H1 (cell line): ENCODE measurements around the gene LLGL2. TPM values are rescaled to one million over a fixed set of nuclear protein-coding genes. Genes with fewer than 3 reads are reported as not detected.

Source experiments
- CTCF ChIA-PET: fragments of 300-600 bp; sonication (Branson Sonifier 250); formaldehyde crosslinking; loops from one replicate; lab custom pipeline; 2021; ENCODE audit not compliant: partially characterized antibody; lab: Charles Lee
- POLR2A ChIA-PET: fragments of 300-600 bp; sonication (Branson Sonifier 250); formaldehyde crosslinking; loops from one replicate; lab custom pipeline; 2021; ENCODE audit warnings: inconsistent platforms; ENCODE audit not compliant: partially characterized antibody; lab: Charles Lee
- DNase-seq, 2 experiments: peaks; one replicate each; pipeline versions ENCODE4 v3.0.0 to v3.0.0-alpha.2; 2010 to 2022; ENCODE audit warnings: low spot score in 2 of 2, low read depth in 1 of 2, mixed read lengths in 1 of 2
- FAIRE-seq: peaks from 2 replicates; lab custom pipeline; 2011; peaks lifted over from hg19 to GRCh38; lab: Jason Lieb, UNC
- H2AFZ ChIP-seq: 2 replicates; pipeline ENCODE4 v1.8.1; 2012; ENCODE audit warnings: low read length, inconsistent platforms
- H2AK5ac ChIP-seq: 2 replicates; pipeline ENCODE4 v1.6.1; 2013; ENCODE audit warnings: low read depth, low read length
- H2BK120ac ChIP-seq: replicated peaks from 2 replicates; pipeline ENCODE3; 2013; ENCODE audit warnings: low read depth, low read length, inconsistent platforms
- H2BK12ac ChIP-seq: 2 replicates; pipeline ENCODE4 v1.6.1; 2013; ENCODE audit warnings: low read depth, low read length
- H2BK15ac ChIP-seq: 2 replicates; pipeline ENCODE4 v1.6.1; 2013; ENCODE audit warnings: low read length
- H2BK20ac ChIP-seq: 2 replicates; pipeline ENCODE4 v1.6.1; 2013; ENCODE audit warnings: low read length
- H2BK5ac ChIP-seq: 2 replicates; pipeline ENCODE4 v1.6.1; 2013; ENCODE audit warnings: low read depth, low read length
- H3K14ac ChIP-seq: 2 replicates; pipeline ENCODE4 v1.6.1; 2013; ENCODE audit warnings: inconsistent platforms; ENCODE audit not compliant: insufficient read length
- H3K18ac ChIP-seq: 2 replicates; pipeline ENCODE4 v1.6.1; 2013; ENCODE audit warnings: low read length; ENCODE audit errors: extremely low read depth
- H3K23ac ChIP-seq: 2 replicates; pipeline ENCODE4 v1.6.1; 2013; ENCODE audit warnings: inconsistent platforms; ENCODE audit not compliant: insufficient read length
- H3K23me2 ChIP-seq: 2 replicates; pipeline ENCODE4 v1.6.1; 2013; ENCODE audit warnings: low read depth, low read length
- H3K27ac ChIP-seq: 2 replicates; pipeline ENCODE4 v1.6.1; 2011; ENCODE audit warnings: low read depth, low read length, inconsistent platforms
- H3K27me3 ChIP-seq, 4 experiments: replicated peaks in 1 of 4; 1 replicate in 1 of 4; 2 replicates in 3 of 4; pipeline versions ENCODE4 v1.6.1 to v1.8.1; 2011 to 2013; ENCODE audit warnings: low read length in 3 of 4, mild to moderate bottlenecking in 3 of 4, inconsistent platforms in 2 of 4, mixed read lengths in 2 of 4, moderate library complexity in 1 of 4; ENCODE audit not compliant: control insufficient read depth in 3 of 4, insufficient read depth in 3 of 4; ENCODE audit errors: extremely low read depth in 1 of 4
- H3K36me3 ChIP-seq, 4 experiments: 2 replicates each; pipeline versions ENCODE4 v1.6.1 to v1.8.1; 2011 to 2013; ENCODE audit warnings: mild to moderate bottlenecking in 4 of 4, low read length in 3 of 4, moderate library complexity in 2 of 4, control low read depth in 1 of 4, inconsistent platforms in 1 of 4; ENCODE audit not compliant: insufficient read depth in 4 of 4, control insufficient read depth in 2 of 4
- H3K4ac ChIP-seq: replicated peaks from 2 replicates; pipeline ENCODE3; 2013; ENCODE audit warnings: low read length, low read depth, mixed read lengths, inconsistent platforms; ENCODE audit not compliant: insufficient read length
- H3K4me1 ChIP-seq, 4 experiments: replicated peaks in 1 of 4; 1 replicate in 1 of 4; 2 replicates in 3 of 4; pipeline versions ENCODE4 v1.6.1 to v1.8.1; 2011 to 2013; ENCODE audit warnings: low read length in 3 of 4, inconsistent platforms in 2 of 4, mixed read lengths in 1 of 4; ENCODE audit not compliant: insufficient read depth in 4 of 4, control insufficient read depth in 3 of 4
- H3K4me2 ChIP-seq, 2 experiments: 2 replicates each; pipeline versions ENCODE4 v1.6.1 to v1.8.1; 2011 to 2013; ENCODE audit warnings: low read depth in 2 of 2, low read length in 2 of 2, control low read depth in 1 of 2, inconsistent platforms in 1 of 2, mild to moderate bottlenecking in 1 of 2; ENCODE audit not compliant: insufficient read depth in 1 of 2
- H3K4me3 ChIP-seq, 4 experiments: fragments of 200-600, 300-600 bp in 1 of 4; sonication (generic), shearing (Covaris generic), sonication (Bioruptor Twin) in 1 of 4; 2 replicates each; pipeline versions ENCODE4 v1.5.1 to v1.8.1; 2011 to 2016; ENCODE audit warnings: low read length in 4 of 4, low read depth in 3 of 4, control low read depth in 2 of 4, inconsistent platforms in 2 of 4, mild to moderate bottlenecking in 2 of 4, mixed read lengths in 1 of 4, moderate library complexity in 1 of 4; ENCODE audit not compliant: insufficient read depth in 2 of 4; ENCODE audit errors: extremely low read depth in 1 of 4
- H3K56ac ChIP-seq: replicated peaks from 2 replicates; pipeline ENCODE3; 2013; ENCODE audit warnings: low read depth, mild to moderate bottlenecking, mixed read lengths, low read length, inconsistent platforms; ENCODE audit not compliant: insufficient read length
- H3K79me1 ChIP-seq: 2 replicates; pipeline ENCODE4 v1.6.1; 2013; ENCODE audit warnings: low read depth, low read length, control low read depth
- H3K79me2 ChIP-seq, 2 experiments: 2 replicates each; pipeline versions ENCODE4 v1.6.1 to v1.8.1; 2012 to 2013; ENCODE audit warnings: low read length in 2 of 2, mild to moderate bottlenecking in 2 of 2, inconsistent platforms in 1 of 2; ENCODE audit not compliant: insufficient read depth in 2 of 2, control insufficient read depth in 1 of 2
- H3K9ac ChIP-seq, 4 experiments: replicated peaks in 1 of 4; 1 replicate in 1 of 4; 2 replicates in 3 of 4; pipeline versions ENCODE4 v1.6.1 to v1.8.1; 2011 to 2013; ENCODE audit warnings: low read depth in 3 of 4, low read length in 3 of 4, control low read depth in 2 of 4, mild to moderate bottlenecking in 2 of 4, moderate library complexity in 2 of 4, inconsistent platforms in 1 of 4; ENCODE audit errors: extremely low read depth in 1 of 4
- H3K9me3 ChIP-seq, 2 experiments: 2 replicates each; pipeline versions ENCODE4 v1.6.1 to v1.8.1; 2012 to 2013; ENCODE audit warnings: mild to moderate bottlenecking in 2 of 2, moderate library complexity in 2 of 2, control low read depth in 1 of 2, inconsistent platforms in 1 of 2, low read depth in 1 of 2, low read length in 1 of 2, mixed read lengths in 1 of 2; ENCODE audit not compliant: insufficient read depth in 2 of 2
- H4K20me1 ChIP-seq, 2 experiments: replicated peaks in 1 of 2; 2 replicates each; pipeline versions ENCODE3 to v1.8.1; 2011 to 2013; ENCODE audit warnings: inconsistent platforms in 2 of 2, low read length in 2 of 2, mild to moderate bottlenecking in 1 of 2; ENCODE audit not compliant: insufficient read depth in 2 of 2, control insufficient read depth in 1 of 2
- H4K5ac ChIP-seq: 2 replicates; pipeline ENCODE4 v1.6.1; 2013; ENCODE audit warnings: low read length, low read depth, mixed read lengths, inconsistent platforms; ENCODE audit not compliant: insufficient read length
- H4K8ac ChIP-seq: 2 replicates; pipeline ENCODE4 v1.8.0; 2013; ENCODE audit warnings: mild to moderate bottlenecking, moderate library complexity, low read length, inconsistent platforms; ENCODE audit not compliant: insufficient read depth; ENCODE audit errors: extremely low read depth
- H4K91ac ChIP-seq: replicated peaks from 2 replicates; pipeline ENCODE3; 2013; ENCODE audit warnings: low read length, mixed read lengths, inconsistent platforms; ENCODE audit not compliant: insufficient read length
- ASH2L ChIP-seq: fragments of 200-600, 300-600 bp; sonication (generic); IDR thresholded peaks from one replicate; pipeline ENCODE4 v1.7.1; 2017; ENCODE audit warnings: low read length
- ATF2 ChIP-seq: IDR thresholded peaks from 2 replicates; pipeline ENCODE4 v1.6.1; 2012; ENCODE audit warnings: low read length, inconsistent platforms
- FOSL1 ChIP-seq: IDR thresholded peaks from 2 replicates; pipeline ENCODE4 v1.6.1; 2011; ENCODE audit warnings: mild to moderate bottlenecking, low read depth, low read length, moderate library complexity; ENCODE audit not compliant: insufficient read depth
- KDM1A ChIP-seq: fragments of 200-600, 300-600 bp; sonication (generic); IDR thresholded peaks from 2 replicates; pipeline ENCODE4 v1.7.1; 2016; ENCODE audit warnings: mild to moderate bottlenecking, low read length, borderline replicate concordance
- WGBS, 2 experiments: shearing (Covaris generic) in 1 of 2; methylation state at CpG; one replicate each; pipeline versions ENCODE4 v1.1.6 to v1.1.7; 2013 to 2015; ENCODE audit warnings: low lambda C conversion rate in 2 of 2, mixed read lengths in 2 of 2, inconsistent platforms in 1 of 2, low coverage in 1 of 2, missing lambda C conversion rate in 1 of 2; ENCODE audit not compliant: insufficient replicate concordance in 2 of 2, insufficient coverage in 1 of 2, insufficient read length in 1 of 2; ENCODE audit errors: extremely low coverage in 1 of 2, missing lambda C conversion rate in 1 of 2; 5-methylcytosine and 5-hydroxymethylcytosine counted together
- polyA plus RNA-seq, 7 experiments: library from polyadenylated mRNA; depleted of rRNA in 3 of 7; stranded (reverse) in 5 of 7; unstranded in 2 of 7; fragments of >200 nt in 5 of 7; fragments of 200-250 nt in 2 of 7; gene quantifications; 1 replicate in 5 of 7; 2 replicates in 1 of 7; 4 replicates in 1 of 7; pipeline versions ENCODE4 v1.2.1 to v1.2.3, GENCODE V29; 2011 to 2013; ENCODE audit warnings: missing spikeins in 2 of 7, mixed read lengths in 2 of 7
- total RNA-seq: library from RNA; stranded (reverse); fragmentation: NEBNext Ultra II Directional; extraction: Animal tissue kit (Norgen Biotek cat#: 25700); gene quantifications from 2 replicates; pipeline ENCODE4 v1.2.1, GENCODE V29; 2021

The LLGL2 gene
- total and polyA plus RNA-seq, 2 of the 8 experiments (the other 6 are each of a cell fraction or from before 2014, with no cell fraction given): 64.5 to 77.1 TPM

GRCh38 chr17:75491680-75492079 is 33.8 kb upstream of the LLGL2 start:
- H3K27me3 ChIP-seq: no peaks in the 10 kb centered on the region
- H2BK20ac ChIP-seq: no peak overlapping the region
- H3K14ac ChIP-seq: no peak overlapping the region
- no peak overlapping the region for H2AFZ ChIP-seq
- H2BK120ac ChIP-seq: no peak overlapping the region
- peaks cover 0 to 8% of the 10 kb centered on the region in 2 experiments for H4K20me1 ChIP-seq
- no peak overlapping the region for H3K9ac ChIP-seq
- H3K18ac ChIP-seq: no peak overlapping the region
- H3K4me1 ChIP-seq: no peaks in the 10 kb centered on the region; a peak in 1 of 7 replicates
- no peaks in the 10 kb centered on the region for H3K23me2 ChIP-seq
- no peak for TF ChIP-seq ASH2L
- no peak for TF ChIP-seq FOSL1
- no peak for TF ChIP-seq ATF2
- no peak for TF ChIP-seq KDM1A
- no peak overlapping the region for H4K91ac ChIP-seq
- no peak overlapping the region for H2BK12ac ChIP-seq
- H2BK5ac ChIP-seq: no peak overlapping the region
- no peak overlapping the region for H2BK15ac ChIP-seq
- no peak overlapping the region for H4K8ac ChIP-seq
- no peaks in the 10 kb centered on the region for H3K9me3 ChIP-seq
- ChIA-PET CTCF (interaction anchor here (0.8 to 7.3 kb wide), 4 partner anchors 14 to 64 kb away, joined by 3 to 39 read pairs (median 4); no protein-coding TSS in a partner anchor), POLR2A (interaction anchor here (1.4 to 1.5 kb wide), 2 partner anchors 10 to 12 kb away, joined by 4 to 5 read pairs; no protein-coding TSS in a partner anchor)
- H2AK5ac ChIP-seq: no peak overlapping the region
- H3K23ac ChIP-seq: no peak overlapping the region
- FAIRE-seq: no peak
- H3K4me2 ChIP-seq: no peak overlapping the region
- H3K79me1 ChIP-seq: no peaks in the 10 kb centered on the region; the same call in 1 of the 2 replicates
- WGBS, 2 experiments: 90% methylated on average over 13 of the region's 15 CpGs; no CpG with 5 or more reads in 1 of the 2 experiments
- H3K79me2 ChIP-seq: no peaks in the 10 kb centered on the region
- H4K5ac ChIP-seq: no peak overlapping the region
- no peak overlapping the region for H3K4ac ChIP-seq
- no peak overlapping the region for H3K27ac ChIP-seq
- peaks cover 0 to 10% (median 6%) of the 10 kb centered on the region in 4 experiments; a peak in 4 of 8 replicates for H3K36me3 ChIP-seq
- H3K56ac ChIP-seq: no peak overlapping the region
- no peak overlapping the region for H3K4me3 ChIP-seq
- no peak for DNase-seq
